HG02798 (cell line): ENCODE data around the gene POU3F2.

Source experiments
- ATAC-seq: cut with Tn5 transposase; IDR thresholded peaks from one replicate; pipeline ENCODE4 v1.9.1; 2021; ENCODE audit warnings: mild to moderate bottlenecking; ENCODE audit not compliant: unreplicated experiment, poor library complexity

Gene POU3F2

GRCh38 chr6:98828941-98829411 is 5.4 kb upstream of the POU3F2 start:
- ATAC-seq: no peak

- ATAC-seq: no peak
Observed at GRCh38 chr6:98830146-98830545, 4.2 kb upstream of the POU3F2 start.

GRCh38 chr6:98831057-98831958 is 3.1 kb upstream of the POU3F2 start:
- ATAC-seq: no peak

GRCh38 chr6:98831959-98832283 is 2.5 kb upstream of the POU3F2 start:
- ATAC-seq: no peak

GRCh38 chr6:98832284-98833056 is 1.9 kb upstream of the POU3F2 start:
- ATAC-seq: no peak

GRCh38 chr6:98833057-98833306 is 1.4 kb upstream of the POU3F2 start:
- peak; percentile 24 for ATAC-seq

GRCh38 chr6:98833307-98834059 is 891 bp upstream of the POU3F2 start:
- ATAC-seq: no peak

GRCh38 chr6:98835149-98836024 is 1.0 kb downstream of the POU3F2 start:
- no peak for ATAC-seq

GRCh38 chr6:98836025-98836961 is 1.9 kb downstream of the POU3F2 start:
- ATAC-seq: no peak

GRCh38 chr6:98836962-98837944 is 2.9 kb downstream of the POU3F2 start:
- no peak for ATAC-seq

- no peak for ATAC-seq
Observed at GRCh38 chr6:98838032-98838431, 3.7 kb downstream of the POU3F2 start.

GRCh38 chr6:98838975-98839374 is 4.6 kb downstream of the POU3F2 start:
- no peak for ATAC-seq

- ATAC-seq: no peak
Observed at GRCh38 chr6:98839781-98840361, 5.5 kb downstream of the POU3F2 start.

- no peak for ATAC-seq
Observed at GRCh38 chr6:98840385-98840784, 6.0 kb downstream of the POU3F2 start.

- ATAC-seq: no peak
Observed at GRCh38 chr6:98840996-98841513, 6.7 kb downstream of the POU3F2 start.

GRCh38 chr6:98841621-98842341 is 7.4 kb downstream of the POU3F2 start:
- no peak for ATAC-seq
